OCI-LY7 (cell line): ENCODE data around the gene RBM19. TPM values are rescaled to one million over a fixed set of nuclear protein-coding genes. Genes with fewer than 3 reads are reported as not detected.

ENCODE experiments used
- BruUV-seq: library from RNA; stranded (reverse); fragments of 400-500 nt; replicated peaks from 2 replicates; lab custom pipeline; 2021; lab: Mats Ljungman, UMichigan
- CTCF ChIA-PET: fragments of 300-600 bp; sonication (Branson Sonifier 250); formaldehyde crosslinking; loops from one replicate; lab custom pipeline; 2022; ENCODE audit warnings: antibody characterized with exemption; ENCODE audit not compliant: unreplicated experiment; lab: Charles Lee
- POLR2A ChIA-PET: fragments of 300-600 bp; sonication (Branson Sonifier 250); formaldehyde crosslinking; loops from one replicate; lab custom pipeline; 2022; ENCODE audit warnings: antibody characterized with exemption; lab: Charles Lee
- DNase-seq: peaks from one replicate; pipeline ENCODE4 v3.0.0-alpha.2; 2015; ENCODE audit warnings: low spot score
- H2AFZ ChIP-seq: fragments of 200-600 bp; sonication (generic), shearing (Covaris generic); 2 replicates; pipeline ENCODE4 v1.6.1; 2014; ENCODE audit warnings: mild to moderate bottlenecking, antibody characterized with exemption, low read length, moderate library complexity
- H3K27ac ChIP-seq: fragments of 200-600 bp; sonication (generic); 2 replicates; pipeline ENCODE4 v1.5.1; 2014; ENCODE audit warnings: mixed run types, low read depth, mild to moderate bottlenecking, moderate library complexity, low read length, inconsistent platforms; ENCODE audit not compliant: poor library complexity, severe bottlenecking
- H3K36me3 ChIP-seq: fragments of 200-600 bp; sonication (generic); 2 replicates; pipeline ENCODE4 v1.6.1; 2014; ENCODE audit warnings: mild to moderate bottlenecking, antibody characterized with exemption, low read length, moderate library complexity, mixed read lengths; ENCODE audit not compliant: insufficient read depth
- H3K4me1 ChIP-seq: fragments of 200-600 bp; sonication (generic); 2 replicates; pipeline ENCODE4 v1.5.1; 2014; ENCODE audit warnings: mild to moderate bottlenecking, low read length; ENCODE audit not compliant: insufficient read depth, poor library complexity, severe bottlenecking
- H3K4me2 ChIP-seq: fragments of 200-600 bp; sonication (generic); 2 replicates; pipeline ENCODE4 v1.6.1; 2014; ENCODE audit warnings: mild to moderate bottlenecking, low read length
- H3K4me3 ChIP-seq: fragments of 200-600 bp; sonication (generic); 2 replicates; pipeline ENCODE4 v1.5.1; 2014; ENCODE audit warnings: mild to moderate bottlenecking, low read depth, low read length; ENCODE audit not compliant: poor library complexity, severe bottlenecking
- H3K79me2 ChIP-seq: fragments of 200-600 bp; sonication (generic); 2 replicates; pipeline ENCODE4 v1.6.1; 2016; ENCODE audit warnings: low read depth, mild to moderate bottlenecking, low read length, moderate library complexity, mixed read lengths; ENCODE audit not compliant: insufficient read depth
- H3K9me2 ChIP-seq: fragments of 200-600 bp; sonication (generic); 2 replicates; pipeline ENCODE4 v1.6.1; 2016; ENCODE audit warnings: mild to moderate bottlenecking, low read length, mixed read lengths; ENCODE audit not compliant: insufficient read depth
- H3K9me3 ChIP-seq: fragments of 200-600 bp; sonication (generic); 2 replicates; pipeline ENCODE4 v1.6.1; 2014; ENCODE audit warnings: mild to moderate bottlenecking, mixed run types, low read length, mixed read lengths
- H4K20me1 ChIP-seq: fragments of 200-600 bp; sonication (generic); 2 replicates; pipeline ENCODE4 v1.6.1; 2014; ENCODE audit warnings: mild to moderate bottlenecking, antibody characterized with exemption, low read length, moderate library complexity, mixed read lengths; ENCODE audit not compliant: insufficient read depth
- EZH2phosphoT487 ChIP-seq: fragments of 200-600 bp; sonication (generic); IDR thresholded peaks from 2 replicates; pipeline ENCODE4 v1.6.1; 2018; ENCODE audit warnings: low read depth, borderline replicate concordance, mild to moderate bottlenecking, mixed run types, antibody characterized with exemption, low read length, moderate library complexity, mixed read lengths
- intact Hi-C: fragments of 100-400 bp; cut with micrococcal nuclease; formaldehyde crosslinking; loops from one replicate; pipeline ENCODE4 v1.10.0; 2022; ENCODE audit not compliant: unreplicated experiment
- total RNA-seq, 2 experiments: library from RNA; depleted of rRNA in 1 of 2; stranded (reverse); fragments of >200 nt in 1 of 2; shearing (Covaris generic) in 1 of 2; gene quantifications; 2 replicates each; pipeline ENCODE4 v1.2.3, GENCODE V29; 2014 to 2022
- TF ChIP-seq, protein P1 (sequence below): fragments of 200-600 bp; sonication (generic); conservative IDR thresholded peaks from 2 replicates; pipeline ENCODE4 v1.5.1; 2014; ENCODE audit warnings: mild to moderate bottlenecking, antibody characterized with exemption, low read length, moderate library complexity, mixed read lengths

The RBM19 gene
- total RNA-seq, 2 experiments from 2014 or later = 37.8 to 46.2 TPM

DNA sequence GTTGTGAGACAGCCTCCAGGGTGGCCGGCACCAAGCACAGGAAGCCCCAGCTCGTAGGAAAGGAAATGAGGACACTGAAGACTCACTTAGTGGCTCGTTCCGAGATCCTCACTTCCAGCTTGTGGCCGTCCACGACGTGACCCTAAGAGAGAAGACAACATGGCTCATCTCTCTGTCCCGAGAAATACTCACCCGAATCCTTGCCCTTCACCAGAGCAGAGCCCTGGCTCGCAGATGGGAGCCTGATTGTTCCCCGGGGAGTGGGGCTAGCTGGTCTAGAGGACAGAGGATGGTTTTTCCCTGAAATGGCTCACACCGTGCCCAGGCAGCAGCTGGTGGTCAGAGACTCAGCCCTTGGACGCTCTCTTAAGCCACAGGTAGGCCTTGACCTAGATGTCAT is 47.8 kb downstream of the RBM19 start:
- TF ChIP-seq EZH2phosphoT487 = no peak
- TF ChIP-seq, protein P1, sequence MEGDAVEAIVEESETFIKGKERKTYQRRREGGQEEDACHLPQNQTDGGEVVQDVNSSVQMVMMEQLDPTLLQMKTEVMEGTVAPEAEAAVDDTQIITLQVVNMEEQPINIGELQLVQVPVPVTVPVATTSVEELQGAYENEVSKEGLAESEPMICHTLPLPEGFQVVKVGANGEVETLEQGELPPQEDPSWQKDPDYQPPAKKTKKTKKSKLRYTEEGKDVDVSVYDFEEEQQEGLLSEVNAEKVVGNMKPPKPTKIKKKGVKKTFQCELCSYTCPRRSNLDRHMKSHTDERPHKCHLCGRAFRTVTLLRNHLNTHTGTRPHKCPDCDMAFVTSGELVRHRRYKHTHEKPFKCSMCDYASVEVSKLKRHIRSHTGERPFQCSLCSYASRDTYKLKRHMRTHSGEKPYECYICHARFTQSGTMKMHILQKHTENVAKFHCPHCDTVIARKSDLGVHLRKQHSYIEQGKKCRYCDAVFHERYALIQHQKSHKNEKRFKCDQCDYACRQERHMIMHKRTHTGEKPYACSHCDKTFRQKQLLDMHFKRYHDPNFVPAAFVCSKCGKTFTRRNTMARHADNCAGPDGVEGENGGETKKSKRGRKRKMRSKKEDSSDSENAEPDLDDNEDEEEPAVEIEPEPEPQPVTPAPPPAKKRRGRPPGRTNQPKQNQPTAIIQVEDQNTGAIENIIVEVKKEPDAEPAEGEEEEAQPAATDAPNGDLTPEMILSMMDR = no peak
- CTCF ChIA-PET = no interaction called here
- peaks cover 31% of the 10 kb centered on the region for H3K4me1 ChIP-seq
- no peaks in the 10 kb centered on the region for H4K20me1 ChIP-seq
- H3K9me2 ChIP-seq = no peaks in the 10 kb centered on the region
- H3K4me2 ChIP-seq = peak overlapping the region; percentile 69; the same call in 1 of the 2 replicates
- H2AFZ ChIP-seq = no peak overlapping the region
- POLR2A ChIA-PET = no interaction called here
- peak overlapping the region; percentile 88 for H3K27ac ChIP-seq
- DNase-seq = no peak
- intact Hi-C loops = no loop called here
- H3K36me3 ChIP-seq = peaks cover 29% of the 10 kb centered on the region
- no peaks in the 10 kb centered on the region for H3K9me3 ChIP-seq
- no TSS peak for BruUV-seq
- no peak overlapping the region for H3K4me3 ChIP-seq
- H3K79me2 ChIP-seq = no peaks in the 10 kb centered on the region

DNA sequence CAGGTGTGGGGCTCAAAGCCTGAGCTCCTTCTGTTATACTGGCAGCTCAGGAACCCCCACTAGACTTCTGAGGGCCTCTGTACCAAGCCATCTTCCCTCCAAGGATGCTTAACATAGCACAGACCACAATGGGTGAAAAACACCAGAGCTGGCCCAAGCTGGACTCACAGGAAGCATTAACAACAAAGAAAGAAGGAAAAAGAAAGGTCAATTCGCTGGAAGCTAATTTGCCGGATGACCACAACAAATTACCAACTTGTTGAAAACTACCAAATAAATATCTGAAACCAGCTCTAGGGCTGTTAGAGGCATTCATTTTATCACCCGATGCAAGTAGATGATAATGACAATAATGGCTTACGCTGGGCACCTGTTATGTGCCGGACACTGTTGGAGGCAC is 48.7 kb downstream of the RBM19 start:
- Histone ChIP-seq H3K9me3 (no peaks in the 10 kb centered on the region), H3K27ac (peak overlapping the region; percentile 88), H4K20me1 (no peaks in the 10 kb centered on the region), H3K4me3 (peak overlapping the region; percentile 39), H3K4me2 (peak overlapping the region; percentile 69), H2AFZ (no peak overlapping the region), H3K36me3 (peaks cover 26% of the 10 kb centered on the region), H3K4me1 (peaks cover 31% of the 10 kb centered on the region), H3K9me2 (no peaks in the 10 kb centered on the region), H3K79me2 (no peaks in the 10 kb centered on the region)
- ChIA-PET CTCF (interaction anchor here (0.6 kb wide), 1 partner anchor 506 kb away, joined by 3 read pairs; no protein-coding TSS in a partner anchor), POLR2A (interaction anchor here (0.6 to 0.9 kb wide), 6 partner anchors 10 to 1160 kb away, joined by 3 to 5 read pairs (median 4); no protein-coding TSS in a partner anchor)
- intact Hi-C loops = no loop called here
- TF ChIP-seq EZH2phosphoT487 = no peak
- TF ChIP-seq, protein P1 = no peak
- DNase-seq = no peak
- BruUV-seq = no TSS peak

DNA sequence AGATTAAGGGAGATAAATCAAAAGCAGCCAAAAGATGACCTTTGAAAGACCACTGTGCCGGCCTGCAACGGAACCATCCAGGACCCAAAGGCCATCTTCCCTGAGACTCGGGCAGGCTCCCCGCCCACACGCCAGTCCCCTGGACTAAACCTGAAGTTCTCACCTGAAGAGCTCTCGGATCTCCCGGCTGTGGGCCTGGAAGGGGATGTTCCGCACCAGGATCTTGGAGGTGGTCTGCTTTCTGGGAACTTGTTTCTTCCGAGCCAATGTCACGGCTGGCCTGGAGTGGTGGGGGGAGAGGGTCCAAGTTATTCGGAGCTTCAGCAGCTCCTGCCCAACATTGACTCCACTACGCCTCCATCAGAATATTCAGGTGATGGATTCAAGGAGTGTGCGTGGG is 51.3 kb downstream of the RBM19 start:
- Histone ChIP-seq H3K36me3 (peaks cover 20% of the 10 kb centered on the region), H3K79me2 (no peaks in the 10 kb centered on the region), H3K9me3 (no peaks in the 10 kb centered on the region), H2AFZ (no peak overlapping the region), H3K4me1 (peaks cover 28% of the 10 kb centered on the region), H3K9me2 (no peaks in the 10 kb centered on the region), H3K4me3 (no peak overlapping the region), H3K4me2 (no peak overlapping the region), H4K20me1 (no peaks in the 10 kb centered on the region), H3K27ac (no peak overlapping the region)
- ChIA-PET POLR2A (no interaction called here), CTCF (no interaction called here)
- no peak for DNase-seq
- intact Hi-C loops = loop anchor here (5.0 kb wide), 1 partner anchor 453 kb away; no protein-coding TSS in a partner anchor
- TF ChIP-seq, protein P1 = no peak
- TF ChIP-seq EZH2phosphoT487 = no peak
- no TSS peak for BruUV-seq
